ENCODE measurements around the gene SLCO2A1.

The SLCO2A1 gene

DNA sequence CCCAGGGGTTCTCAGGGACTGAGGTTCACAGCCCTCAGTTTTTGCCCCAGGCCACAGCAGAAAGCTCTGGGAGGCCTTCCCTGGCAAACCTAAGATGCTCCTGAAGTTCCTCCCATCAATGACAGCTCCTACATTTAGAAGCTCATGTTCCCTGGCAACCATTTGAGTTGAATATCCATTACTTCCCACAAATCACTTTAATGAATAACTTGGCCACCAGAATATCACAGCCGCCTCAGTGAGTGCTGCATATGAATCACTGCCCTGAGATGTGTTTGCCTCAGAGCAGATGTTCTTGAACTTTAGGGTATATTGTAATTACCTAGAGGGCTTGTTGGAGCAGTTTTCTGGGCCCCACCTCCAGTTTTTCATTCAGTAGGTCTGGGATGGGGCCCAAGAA, 27.4 kb downstream of the SLCO2A1 start:
- DNase-seq = peak in 4 of 56 donors; percentile 3 to 15 (median 10)

DNA sequence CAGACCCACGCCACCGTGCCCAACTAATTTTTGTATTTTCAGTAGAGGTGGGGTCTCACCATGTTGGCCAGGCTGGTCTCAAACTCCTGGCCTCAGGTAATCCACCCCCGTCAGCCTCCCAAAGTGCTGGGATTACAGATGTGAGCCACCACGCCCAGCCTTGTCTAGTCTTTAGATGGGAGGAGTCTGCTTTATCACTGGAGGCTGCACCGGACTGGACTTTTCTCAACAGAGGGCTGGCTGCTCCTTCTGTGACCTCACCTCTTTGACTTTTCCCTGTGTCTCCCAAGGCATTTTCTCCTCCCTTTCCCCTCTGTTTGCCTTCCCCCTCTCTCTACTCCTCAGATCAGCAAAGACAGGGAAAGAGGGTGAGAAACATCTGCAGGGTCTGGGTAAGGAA, 28.5 kb downstream of the SLCO2A1 start:
- DNase-seq = no peak

DNA sequence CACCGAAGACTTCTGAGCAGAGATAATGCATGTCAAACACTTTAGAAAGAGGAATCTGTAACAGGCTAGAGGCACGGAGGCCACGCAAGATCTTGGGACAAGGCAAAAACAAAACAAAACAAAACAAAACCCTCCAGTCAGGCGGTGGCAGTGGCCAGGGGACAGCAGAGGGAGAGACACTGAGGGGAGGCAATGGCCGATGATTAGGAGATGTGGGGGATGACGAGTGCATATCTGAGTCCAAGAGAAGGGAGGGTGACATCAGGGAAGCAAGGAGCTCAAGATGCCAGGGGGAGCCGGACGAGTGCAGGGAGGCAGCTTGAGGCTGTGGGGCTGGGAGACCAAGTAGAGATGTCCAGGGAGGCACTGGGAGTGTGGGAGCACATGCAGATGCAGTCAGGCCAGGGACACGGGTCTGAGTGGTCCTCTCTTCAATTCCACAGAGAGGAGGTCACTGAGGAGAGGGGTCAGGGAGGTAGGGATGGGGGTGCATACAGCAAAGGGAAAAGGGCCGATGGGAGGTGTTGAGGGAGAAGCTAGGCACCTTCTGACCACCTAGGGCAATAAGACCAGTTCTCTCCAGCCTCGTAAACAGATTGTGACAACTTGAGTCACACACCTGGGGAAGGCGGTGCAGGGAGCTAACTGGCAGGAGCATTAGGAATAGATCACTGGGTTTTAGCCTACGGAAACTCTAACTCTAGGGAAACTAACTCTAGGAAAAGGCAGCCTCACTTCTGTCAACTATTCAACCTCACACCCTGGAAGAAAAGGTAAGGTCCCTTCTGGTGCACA, 29.6 kb downstream of the SLCO2A1 start:
- no peak for DNase-seq

DNA sequence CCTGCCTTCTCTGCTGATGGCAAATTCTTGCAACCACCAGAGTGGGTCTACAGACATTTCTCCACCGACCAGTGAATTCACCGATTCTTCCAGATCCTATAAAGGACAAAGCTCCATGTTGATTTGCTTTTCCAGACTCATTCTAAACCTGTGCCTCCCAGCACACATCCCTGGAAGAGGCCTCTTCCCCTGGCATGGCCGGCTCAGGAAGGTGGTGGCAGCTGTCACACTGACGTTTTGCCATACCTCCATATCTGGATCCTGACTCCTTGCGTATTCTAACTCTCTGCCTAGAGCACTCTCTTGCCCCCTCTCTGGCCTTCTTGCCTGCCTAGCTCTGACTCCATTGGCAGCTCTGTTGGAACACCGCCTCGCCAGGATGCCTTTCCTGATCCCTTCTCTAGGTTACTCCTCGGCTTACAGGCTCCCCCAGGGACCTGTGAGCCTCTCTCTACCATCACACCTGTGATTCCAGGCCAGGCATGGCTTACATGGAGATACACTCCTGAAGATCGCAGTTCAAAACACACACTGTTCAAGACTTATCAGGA, 31.0 kb downstream of the SLCO2A1 start:
- no peak for DNase-seq

DNA sequence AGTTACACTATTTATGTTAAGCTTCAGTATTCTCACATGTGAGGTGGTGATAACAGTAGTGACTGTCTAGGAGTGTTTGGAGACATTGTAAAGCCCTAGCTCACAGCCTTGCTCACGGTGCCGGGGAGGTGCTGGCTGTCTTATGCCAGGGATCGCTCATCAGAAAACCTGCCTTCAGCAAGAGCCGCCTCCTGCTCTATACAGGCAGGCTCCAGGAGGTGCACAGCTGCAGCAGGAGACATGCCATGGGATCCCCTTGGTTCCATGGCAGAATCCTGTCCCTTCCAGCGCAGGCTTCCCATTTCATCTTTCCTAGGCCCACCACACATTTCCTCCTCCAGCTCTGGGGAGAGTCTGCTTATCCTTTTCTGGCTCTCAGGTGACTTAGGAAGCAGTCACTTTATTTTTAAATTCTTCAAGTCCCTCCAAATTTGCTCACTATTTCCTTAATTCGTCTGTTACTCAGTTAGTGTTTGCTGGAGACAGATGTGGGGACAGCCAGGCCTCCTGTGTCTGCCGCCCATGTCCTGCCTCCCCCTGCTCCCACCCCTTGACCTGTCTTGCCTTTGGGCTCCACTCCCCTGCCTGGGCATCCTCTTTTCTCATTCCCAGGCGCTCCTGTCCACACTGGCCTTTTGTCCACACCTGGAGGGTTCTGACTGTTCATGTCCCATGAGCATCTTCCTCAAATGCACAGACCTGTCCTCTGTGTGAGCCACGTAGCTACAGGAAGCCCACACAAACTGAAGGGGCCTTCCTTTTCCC, 31.7 kb downstream of the SLCO2A1 start:
- no peak for DNase-seq

DNA sequence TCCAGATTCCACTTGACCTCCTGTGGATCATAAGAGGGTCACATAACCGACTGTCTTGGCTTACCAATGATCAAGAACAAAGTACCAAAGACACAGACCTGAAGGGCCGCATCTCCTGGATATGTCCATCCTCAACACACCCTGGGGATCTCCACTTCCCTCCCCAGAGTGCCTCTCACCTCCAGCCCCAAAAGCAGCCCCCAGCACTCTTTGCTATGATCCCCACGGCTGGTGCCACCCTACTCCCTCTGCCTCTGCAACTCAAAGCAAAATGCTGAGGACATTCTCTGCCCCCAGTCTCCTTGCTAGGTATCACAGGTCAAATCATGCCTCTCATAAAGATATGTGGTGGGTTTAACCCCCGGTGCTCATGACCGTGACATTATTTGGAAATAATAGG, 32.7 kb downstream of the SLCO2A1 start:
- no peak for DNase-seq

DNA sequence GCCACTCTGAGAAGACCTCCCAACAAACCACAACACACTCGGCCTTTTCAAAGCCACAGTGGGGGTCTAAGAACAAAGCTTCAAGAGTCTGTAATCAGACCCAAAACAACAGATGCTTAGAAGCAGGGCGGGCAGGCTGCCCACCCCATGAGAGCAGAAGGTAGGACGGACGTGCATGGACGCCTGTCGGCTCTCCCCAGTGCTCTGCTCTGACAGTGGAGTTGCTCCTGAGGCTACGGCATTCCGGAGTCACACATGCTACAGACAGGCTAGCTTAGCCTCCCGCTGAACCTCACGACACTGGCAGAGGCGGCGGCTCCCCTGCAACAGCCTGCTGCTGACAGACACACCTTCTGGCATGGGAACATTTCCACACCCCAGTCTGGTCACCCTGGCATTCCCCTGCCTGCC, 33.5 kb downstream of the SLCO2A1 start:
- no peak for DNase-seq

DNA sequence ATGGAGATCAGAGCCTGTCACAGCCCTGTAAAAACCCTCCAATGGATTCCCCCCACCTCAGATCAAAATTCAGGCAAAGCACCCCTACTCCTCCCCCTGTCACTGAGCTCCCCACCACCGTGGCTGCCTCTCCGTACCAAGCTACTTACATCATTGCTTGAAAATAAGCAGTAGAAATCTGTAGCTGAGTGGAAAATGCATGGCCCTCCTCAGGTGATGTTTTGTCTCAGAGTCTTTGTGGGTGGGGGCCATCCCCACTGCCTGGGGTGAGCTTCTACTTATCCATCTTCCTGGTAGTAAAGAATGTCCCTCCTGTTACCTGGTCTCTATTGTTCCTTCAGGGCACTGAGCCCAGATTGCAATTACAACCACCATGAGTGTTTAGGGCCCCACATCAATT, 34.5 kb downstream of the SLCO2A1 start:
- DNase-seq = no peak

DNA sequence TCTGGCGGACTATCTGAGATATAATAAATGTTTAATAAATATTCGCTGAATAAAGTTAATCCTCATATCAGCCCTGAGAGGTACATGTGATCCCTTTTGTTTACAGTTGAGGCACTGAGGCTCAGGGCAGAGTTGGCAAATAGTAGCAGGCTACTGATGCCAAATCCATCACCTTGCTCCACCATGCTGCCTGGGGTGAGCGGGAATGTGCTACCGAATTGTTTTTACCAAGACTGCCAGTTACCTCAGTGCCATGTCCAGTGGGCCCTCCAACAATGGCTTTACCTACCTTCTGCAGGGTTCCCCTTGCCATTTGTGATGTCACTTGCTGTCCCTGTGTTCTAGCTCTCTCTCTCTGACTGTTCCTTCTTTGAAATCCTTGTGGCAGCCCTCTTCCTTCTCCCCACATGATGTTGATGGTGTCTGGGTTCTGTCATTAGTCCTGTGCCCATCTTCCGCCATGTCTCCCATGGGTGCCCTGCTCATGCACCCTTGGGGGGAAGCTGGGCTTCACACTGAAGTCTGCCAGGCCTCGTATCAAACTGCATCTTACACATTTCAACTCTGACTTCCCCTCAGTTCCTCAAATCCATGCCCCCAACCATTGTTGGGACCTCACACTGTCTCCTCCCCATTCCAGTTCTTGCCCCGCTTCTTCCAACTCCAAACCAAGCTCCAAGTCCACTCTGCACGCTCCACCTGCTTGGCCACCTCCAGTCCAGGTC, 35.4 kb downstream of the SLCO2A1 start:
- DNase-seq = no peak

DNA sequence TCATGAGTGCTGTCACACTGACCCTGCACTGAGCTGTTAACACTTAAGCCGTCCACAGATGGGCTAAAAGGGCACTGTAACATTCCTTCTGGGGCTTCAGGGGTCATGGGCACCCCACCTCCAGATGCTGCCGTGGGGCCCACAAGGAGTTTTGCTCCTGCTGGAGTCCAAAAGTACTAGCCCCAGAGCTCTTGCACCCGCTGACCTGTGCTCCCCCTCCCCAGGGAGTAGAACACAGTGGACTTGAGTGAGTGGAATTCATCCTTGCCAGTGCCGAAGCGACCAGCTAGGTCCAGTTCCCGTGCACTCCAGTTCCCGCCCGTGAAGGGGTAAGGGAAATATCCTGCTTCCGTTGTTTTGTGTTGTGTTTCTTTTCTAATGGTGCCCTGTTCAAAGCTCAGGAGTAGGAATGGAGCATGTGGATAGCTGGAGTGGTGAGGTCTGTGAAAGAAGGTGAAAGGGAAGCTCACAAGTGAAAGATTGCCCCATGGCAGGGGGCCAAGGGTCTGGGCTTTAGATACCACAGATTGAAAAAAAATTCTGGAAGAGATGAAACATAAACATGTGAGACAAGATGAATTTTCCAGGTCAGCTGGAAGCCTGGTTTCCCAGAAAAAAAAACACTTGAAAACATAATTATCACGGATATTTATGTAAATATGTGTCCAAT, 36.6 kb downstream of the SLCO2A1 start:
- DNase-seq = no peak

DNA sequence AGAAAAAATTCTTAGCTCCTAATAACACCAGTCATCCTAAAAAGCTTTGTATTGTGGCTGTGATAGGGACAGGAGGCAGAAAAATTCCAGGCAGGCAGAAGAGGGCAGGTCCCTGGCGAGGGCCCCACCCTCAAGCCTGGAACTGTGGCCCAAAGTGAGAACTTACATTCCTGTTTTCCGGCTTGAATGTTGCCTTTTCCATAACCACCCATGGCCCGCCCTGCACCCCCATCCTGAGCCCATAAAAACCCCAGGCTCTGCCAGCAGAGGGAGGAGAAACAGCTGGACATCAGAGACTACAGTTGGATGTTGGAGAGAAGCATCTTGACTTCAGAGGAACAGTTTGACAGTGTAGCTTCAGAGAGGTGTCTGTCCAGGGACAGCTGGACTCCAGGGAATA, 37.3 kb downstream of the SLCO2A1 start:
- no peak for DNase-seq

DNA sequence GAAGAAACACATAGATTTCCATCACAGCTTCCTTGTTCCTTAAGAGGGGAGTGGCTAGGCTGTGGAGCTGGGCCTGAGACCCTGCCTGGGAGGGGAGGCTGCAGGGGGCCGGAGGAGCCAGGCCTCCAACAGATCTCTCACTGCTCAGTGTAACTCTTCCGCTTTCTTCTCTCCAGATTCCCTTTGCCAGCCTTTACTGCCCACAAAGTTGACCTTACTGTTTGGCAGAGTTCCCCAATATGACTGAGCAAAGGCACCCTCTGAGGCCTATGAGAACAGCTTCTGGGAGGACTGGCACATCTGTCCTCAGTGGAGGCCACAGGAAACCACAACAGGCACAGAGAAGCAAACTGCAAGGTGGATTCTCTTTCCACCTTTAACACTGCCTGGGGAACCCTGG, 38.1 kb downstream of the SLCO2A1 start:
- DNase-seq = no peak

DNA sequence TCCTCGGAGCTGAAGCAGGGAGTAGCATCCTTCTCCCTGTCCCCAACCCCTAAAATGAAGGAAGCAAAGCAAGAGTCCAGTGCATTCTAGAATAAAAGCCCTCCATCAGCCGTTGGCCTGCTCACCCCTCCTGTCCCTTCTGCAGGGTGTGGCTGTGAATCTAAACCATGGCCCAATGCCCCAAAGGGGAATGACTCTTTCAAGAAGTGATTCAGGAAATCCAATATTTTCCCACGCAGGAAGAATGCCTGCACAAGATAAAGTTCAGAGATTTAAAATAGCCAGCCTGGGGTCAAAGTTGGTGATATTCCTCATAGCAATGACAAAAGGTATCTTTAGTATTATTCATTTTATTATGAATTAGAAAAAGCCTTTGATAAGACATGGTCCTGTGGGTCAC, 38.5 kb downstream of the SLCO2A1 start:
- no peak for DNase-seq

DNA sequence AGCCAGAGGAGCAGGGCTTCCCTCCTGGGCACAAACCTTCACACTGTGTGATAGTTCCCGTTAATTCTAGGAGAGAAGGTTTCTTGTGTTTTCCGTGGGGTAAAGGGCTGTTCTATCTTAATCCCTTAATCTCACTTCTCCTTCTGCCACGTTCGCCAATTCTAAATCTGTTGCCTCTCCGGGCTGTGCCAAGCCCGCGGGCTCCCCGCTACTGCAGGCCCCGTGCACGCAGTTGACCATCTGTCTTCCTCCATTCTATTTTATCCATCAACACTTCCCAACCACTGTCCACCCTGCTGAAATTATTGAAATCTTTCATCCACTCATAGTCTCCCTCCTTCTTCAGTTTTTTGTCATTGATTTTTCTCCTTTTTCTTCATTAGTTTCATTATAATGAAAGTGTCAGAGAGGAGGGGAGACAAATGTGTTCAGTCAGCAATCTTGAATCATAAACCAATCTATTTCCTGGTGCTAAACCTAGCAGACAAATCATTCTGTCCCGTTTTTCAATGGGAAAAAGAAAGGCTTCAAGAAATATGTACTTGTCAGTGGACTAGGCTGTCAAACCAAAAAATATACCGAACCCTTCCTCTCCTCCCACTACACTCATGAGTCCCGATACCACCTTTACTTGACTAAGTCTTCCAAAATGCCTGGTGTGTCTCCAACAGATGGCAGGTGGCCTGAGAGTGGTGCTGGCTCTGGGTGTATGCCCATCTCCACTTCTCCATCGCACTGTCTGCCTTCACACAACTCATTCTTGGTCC, 39.6 kb downstream of the SLCO2A1 start:
- peak in 1 of 56 donors; percentile 5 for DNase-seq

DNA sequence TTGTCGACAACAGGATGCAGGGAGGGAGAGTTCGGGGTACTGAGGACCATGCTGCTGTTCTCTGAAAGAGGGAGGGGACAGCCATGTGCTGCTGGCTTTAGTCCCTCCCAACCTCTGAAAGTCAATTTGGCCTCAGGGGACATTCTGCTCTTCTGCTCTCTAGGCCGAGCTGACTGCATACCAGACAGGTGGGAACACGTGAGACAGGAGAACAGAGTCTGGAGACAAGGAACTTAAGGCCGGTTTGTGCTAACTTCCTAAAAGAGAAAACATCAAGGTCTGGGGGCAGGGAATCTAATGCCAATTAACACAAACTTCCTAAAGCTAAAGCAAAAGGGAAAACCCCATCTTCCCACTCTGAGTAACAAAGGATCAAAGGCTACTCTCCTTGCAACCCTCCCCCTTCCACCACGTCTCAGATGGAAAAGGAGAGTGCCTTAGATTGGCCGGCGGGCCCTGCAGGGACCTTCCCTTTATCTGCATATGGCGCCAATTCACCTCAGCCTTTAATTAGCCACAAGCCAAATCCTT, 41.0 kb downstream of the SLCO2A1 start:
- no peak for DNase-seq

DNA sequence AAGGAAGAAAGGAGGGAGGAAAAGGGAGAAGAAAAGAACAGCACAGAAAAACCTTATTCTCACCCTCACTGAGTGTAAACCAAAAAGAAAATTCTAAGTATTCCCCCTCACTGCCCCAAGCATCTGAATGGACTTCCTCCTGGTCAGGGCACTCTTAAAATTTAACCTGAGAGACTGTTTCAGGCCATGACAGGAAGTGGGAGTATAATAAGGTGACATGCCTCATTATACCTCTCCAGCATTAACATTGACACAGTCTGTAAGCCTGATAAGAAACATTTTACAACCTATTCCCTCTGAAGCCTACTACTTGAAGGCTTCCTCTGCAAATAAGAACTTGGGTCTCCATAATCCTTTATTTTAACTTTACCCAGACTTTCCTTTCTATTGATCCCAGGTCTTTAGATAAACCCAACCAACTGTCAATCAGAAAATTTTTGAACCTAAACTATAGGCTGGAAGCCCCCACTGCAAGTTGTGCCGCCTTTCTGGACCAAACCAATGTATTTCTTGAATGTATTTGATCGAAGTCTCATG, 41.7 kb downstream of the SLCO2A1 start:
- DNase-seq = no peak

DNA sequence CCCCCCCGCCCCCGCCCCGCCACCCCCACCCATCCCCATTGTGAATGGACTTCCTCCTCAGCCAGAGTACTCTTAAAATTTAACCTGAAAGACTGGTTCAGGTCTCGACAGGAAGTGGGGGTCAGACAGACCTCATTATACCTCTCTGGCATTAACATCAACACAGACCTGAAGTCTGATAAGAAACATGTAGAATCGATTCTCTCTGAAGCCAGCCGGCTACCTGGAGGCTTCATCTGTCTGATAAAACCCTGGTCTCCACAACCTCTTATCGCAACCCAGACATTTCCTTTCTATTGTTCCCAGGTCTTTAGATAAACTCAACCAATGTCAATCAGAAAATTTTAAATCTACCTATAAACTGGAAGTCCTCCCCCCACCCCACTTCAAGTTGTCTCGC, 42.6 kb downstream of the SLCO2A1 start:
- DNase-seq = no peak

DNA sequence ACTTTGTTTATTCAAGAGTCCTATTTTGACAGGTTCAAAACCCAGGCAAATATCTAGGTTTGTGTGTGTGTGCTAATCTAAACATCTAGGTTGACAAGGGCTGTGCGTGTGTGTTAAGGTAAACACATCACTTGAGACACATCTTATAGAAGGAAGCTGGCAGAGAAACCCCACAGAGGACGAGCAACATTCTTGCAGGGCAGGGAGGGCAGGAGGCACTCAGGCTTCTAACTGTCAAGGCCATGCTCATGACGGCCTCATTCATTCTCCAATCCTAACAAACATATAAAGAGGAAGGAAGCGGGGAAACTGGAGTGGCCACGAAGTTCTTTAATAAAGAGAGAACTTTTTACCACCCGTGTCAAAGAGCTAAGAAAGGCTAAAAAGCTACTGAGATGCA, 43.4 kb downstream of the SLCO2A1 start:
- no peak for DNase-seq

DNA sequence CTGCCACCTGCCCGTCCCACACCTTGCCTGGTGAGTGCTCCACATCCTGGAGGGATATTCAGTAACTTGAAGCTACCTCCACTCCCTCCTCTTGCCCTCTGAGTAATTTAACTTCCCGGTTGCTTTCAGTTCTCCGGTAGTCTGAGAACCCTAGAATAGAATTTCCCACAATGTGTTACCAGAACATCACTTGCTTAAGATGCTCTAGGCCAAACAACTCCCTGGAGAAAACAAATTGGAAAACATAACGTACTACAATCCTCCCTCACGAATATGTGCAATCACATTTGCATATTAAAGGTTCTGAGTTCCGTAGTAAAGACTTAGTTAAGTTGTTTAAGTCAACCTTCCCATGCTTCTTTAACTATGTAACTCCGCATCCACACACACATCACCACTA, 44.8 kb downstream of the SLCO2A1 start:
- no peak for DNase-seq
